ENCODE data around the gene MGAT3. TPM values are rescaled to one million over a fixed set of nuclear protein-coding genes. Genes with fewer than 3 reads are reported as not detected.

MGAT3 gene
- total RNA-seq, 1 experiment from 2014 or later, result 5.0 TPM

- Mint-ChIP-seq H3K27ac (no peak overlapping the region), H3K36me3 (ENCODE audit: insufficient read depth in 1 of 3, low read depth in 3 of 3) (peaks cover 8 to 35% (median 24%) of the 10 kb centered on the region in 3 experiments; a peak in 6 of 7 replicates), H3K4me3 (no peak overlapping the region), H3K9me3 (no peaks in the 10 kb centered on the region), H3K27me3 (ENCODE audit: low read depth) (no peaks in the 10 kb centered on the region; the same call in 1 of the 2 replicates), H3K4me1 (peaks cover 0 to 3% of the 10 kb centered on the region in 2 experiments; a peak in 1 of 4 replicates)
- no peak for TF ChIP-seq CTCF (conservative IDR thresholded peaks at IDR 0.05)
- no peak overlapping the region for H3K4me2 ChIP-seq (ENCODE audit: insufficient read depth, insufficient read length, low read length)
- H3T11ph ChIP-seq (ENCODE audit: low read length), result no peak overlapping the region
- H2AFZ ChIP-seq (ENCODE audit: low read length), result no peak overlapping the region
- no peak overlapping the region for H2BK20ac ChIP-seq (ENCODE audit: low read depth, low read length, poor library complexity, severe bottlenecking)
- no peak overlapping the region for H2BK5ac ChIP-seq (ENCODE audit: insufficient read length, low read length)
- H3K79me1 ChIP-seq (ENCODE audit: insufficient read depth, low read depth, low read length, poor library complexity, severe bottlenecking), result no peaks in the 10 kb centered on the region
- H3K9ac ChIP-seq (ENCODE audit: extremely low read depth, insufficient read length, low read length), result no peak overlapping the region
- H3K23ac ChIP-seq (ENCODE audit: insufficient read length, low read depth, low read length), result no peak overlapping the region
- no peak overlapping the region for H3K18ac ChIP-seq (ENCODE audit: insufficient read length, low read depth, low read length)
- no peaks in the 10 kb centered on the region for H3K27me3 ChIP-seq (ENCODE audit: insufficient read depth, low read length)
- no CpG with 5 or more reads among the region's 7 CpGs for WGBS (ENCODE audit: extremely low coverage, insufficient read length, low lambda C conversion rate)
- H4K8ac ChIP-seq (replicated peaks; ENCODE audit: insufficient read length, low read depth, low read length), result no peak overlapping the region
- no peak overlapping the region for H2BK12ac ChIP-seq (ENCODE audit: insufficient read length, low read depth, low read length)
- H3K23me2 ChIP-seq (ENCODE audit: insufficient read length, low read depth, low read length, poor library complexity, severe bottlenecking), result no peaks in the 10 kb centered on the region
- no peak overlapping the region for H2AK5ac ChIP-seq (ENCODE audit: insufficient read length, low read length)
- H4K91ac ChIP-seq (ENCODE audit: insufficient read length, low read depth, low read length), result no peak overlapping the region
- no peak overlapping the region for H3K14ac ChIP-seq (ENCODE audit: insufficient read depth, low read length)
- no peak overlapping the region for H3K4ac ChIP-seq (ENCODE audit: low read depth, low read length)
- no peak overlapping the region for H2BK120ac ChIP-seq (ENCODE audit: low read depth, low read length, poor library complexity, severe bottlenecking)
- DNase-seq, result no peak
- no peaks in the 10 kb centered on the region for H3K4me1 ChIP-seq (ENCODE audit: insufficient read depth, low read length)
- no peak overlapping the region for H4K5ac ChIP-seq (ENCODE audit: insufficient read length, low read depth, low read length)
- no peak overlapping the region for H2BK15ac ChIP-seq (ENCODE audit: low read depth, low read length)
- no peaks in the 10 kb centered on the region for H3K9me3 ChIP-seq (ENCODE audit: control insufficient read depth, low read depth, low read length)
- no peak overlapping the region for H3K56ac ChIP-seq (ENCODE audit: insufficient read length, low read depth, low read length)
- H3K79me2 ChIP-seq (ENCODE audit: insufficient read depth, low read length), result no peaks in the 10 kb centered on the region
- no peak overlapping the region for H3K27ac ChIP-seq (ENCODE audit: insufficient read length, low read depth, low read length)
- peaks cover 2% of the 10 kb centered on the region for H4K20me1 ChIP-seq (ENCODE audit: control insufficient read depth, insufficient read depth, insufficient read length)
Observed at GRCh38 chr22:39414377-39414776, 42.4 kb upstream of the MGAT3 start.

Data from H9 (cell line).